ENCODE data around the gene RGCC. TPM values are rescaled to one million over a fixed set of nuclear protein-coding genes. Genes with fewer than 3 reads are reported as not detected.
A peak's percentile ranks its signal among the peaks of the same experiment; 100 is the strongest.

Gene RGCC
- total and polyA plus RNA-seq, 10 donors, result 5.1 to 76.4 (median 23.9) TPM

- Histone ChIP-seq H3K9me3 (no peaks in the 10 kb centered on the region), H3K27ac (no peak overlapping the region), H3K4me1 (no peaks in the 10 kb centered on the region), H3K36me3 (no peaks in the 10 kb centered on the region), H3K4me3 (no peak overlapping the region), H3K27me3 (replicated peaks in 1 of 7) (no peaks in the 10 kb centered on the region)
- TF ChIP-seq POLR2A (IDR thresholded peaks at IDR 0.05) (no peak), POLR2AphosphoS5 (IDR thresholded peaks at IDR 0.05) (no peak), CTCF (IDR thresholded peaks at IDR 0.05 in 8 of 11, conservative IDR thresholded peaks at IDR 0.05 in 3 of 11) (no peak)
- intact Hi-C loops (cut with DNase I; ENCODE audit: low total_unique reads), result no loop called here
- 88 to 96% (median 91%) methylated on average over 7 of the region's 7 CpGs for WGBS, 5 donors
- DNase-seq, result no peak
Measured at GRCh38 chr13:41514853-41515395, 57.6 kb downstream of the RGCC start.

GRCh38 chr13:41515491-41516139 lies 58.3 kb downstream of the RGCC start:
- no peak overlapping the region for H3K27ac ChIP-seq
- intact Hi-C loops (cut with DNase I; ENCODE audit: low total_unique reads), result no loop called here
- H3K36me3 ChIP-seq, result no peaks in the 10 kb centered on the region
- H3K4me1 ChIP-seq, result no peaks in the 10 kb centered on the region
- no peaks in the 10 kb centered on the region for H3K27me3 ChIP-seq (replicated peaks in 1 of 7)
- WGBS, 5 donors, result 82 to 94% (median 90%) methylated on average over 14 to 15 of the region's 15 CpGs
- no peaks in the 10 kb centered on the region for H3K9me3 ChIP-seq
- no peak overlapping the region for H3K4me3 ChIP-seq
- TF ChIP-seq POLR2A (IDR thresholded peaks at IDR 0.05) (no peak), CTCF (IDR thresholded peaks at IDR 0.05 in 8 of 11, conservative IDR thresholded peaks at IDR 0.05 in 3 of 11) (no peak), POLR2AphosphoS5 (IDR thresholded peaks at IDR 0.05) (peak in 1 of 3 donors; percentile 37)
- no peak for DNase-seq

- no peaks in the 10 kb centered on the region for H3K36me3 ChIP-seq
- 91 to 98% (median 94%) methylated on average over 3 of the region's 3 CpGs for WGBS, 5 donors
- no peak for TF ChIP-seq POLR2A (IDR thresholded peaks at IDR 0.05)
- no peak for TF ChIP-seq CTCF (IDR thresholded peaks at IDR 0.05 in 8 of 11, conservative IDR thresholded peaks at IDR 0.05 in 3 of 11)
- no peak for TF ChIP-seq POLR2AphosphoS5 (IDR thresholded peaks at IDR 0.05)
- H3K27me3 ChIP-seq (replicated peaks in 1 of 7), result no peaks in the 10 kb centered on the region
- no peak for DNase-seq
- no peaks in the 10 kb centered on the region for H3K4me1 ChIP-seq
- H3K4me3 ChIP-seq, result no peak overlapping the region
- H3K9me3 ChIP-seq, result no peaks in the 10 kb centered on the region
- no peak overlapping the region for H3K27ac ChIP-seq
- intact Hi-C loops (cut with DNase I; ENCODE audit: low total_unique reads), result no loop called here
Measured at GRCh38 chr13:41516166-41516565, 58.8 kb downstream of the RGCC start.

GRCh38 chr13:41516760-41517159 lies 59.4 kb downstream of the RGCC start:
- TF ChIP-seq POLR2A (IDR thresholded peaks at IDR 0.05) (no peak), CTCF (IDR thresholded peaks at IDR 0.05 in 8 of 11, conservative IDR thresholded peaks at IDR 0.05 in 3 of 11) (no peak), POLR2AphosphoS5 (IDR thresholded peaks at IDR 0.05) (no peak)
- H3K4me3 ChIP-seq, result no peak overlapping the region
- H3K4me1 ChIP-seq, result no peaks in the 10 kb centered on the region
- no peak overlapping the region for H3K27ac ChIP-seq
- H3K9me3 ChIP-seq, result no peaks in the 10 kb centered on the region
- no peaks in the 10 kb centered on the region for H3K27me3 ChIP-seq (replicated peaks in 1 of 7)
- no peaks in the 10 kb centered on the region for H3K36me3 ChIP-seq
- intact Hi-C loops (cut with DNase I; ENCODE audit: low total_unique reads), result no loop called here
- WGBS, 5 donors, result 91 to 97% (median 95%) methylated on average over 4 of the region's 4 CpGs
- no peak for DNase-seq

Measured in spleen (tissue), 11 donors.